Measurements from ENCODE around the gene TBX20.

TBX20 gene, protein sequence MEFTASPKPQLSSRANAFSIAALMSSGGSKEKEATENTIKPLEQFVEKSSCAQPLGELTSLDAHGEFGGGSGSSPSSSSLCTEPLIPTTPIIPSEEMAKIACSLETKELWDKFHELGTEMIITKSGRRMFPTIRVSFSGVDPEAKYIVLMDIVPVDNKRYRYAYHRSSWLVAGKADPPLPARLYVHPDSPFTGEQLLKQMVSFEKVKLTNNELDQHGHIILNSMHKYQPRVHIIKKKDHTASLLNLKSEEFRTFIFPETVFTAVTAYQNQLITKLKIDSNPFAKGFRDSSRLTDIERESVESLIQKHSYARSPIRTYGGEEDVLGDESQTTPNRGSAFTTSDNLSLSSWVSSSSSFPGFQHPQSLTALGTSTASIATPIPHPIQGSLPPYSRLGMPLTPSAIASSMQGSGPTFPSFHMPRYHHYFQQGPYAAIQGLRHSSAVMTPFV

DNA sequence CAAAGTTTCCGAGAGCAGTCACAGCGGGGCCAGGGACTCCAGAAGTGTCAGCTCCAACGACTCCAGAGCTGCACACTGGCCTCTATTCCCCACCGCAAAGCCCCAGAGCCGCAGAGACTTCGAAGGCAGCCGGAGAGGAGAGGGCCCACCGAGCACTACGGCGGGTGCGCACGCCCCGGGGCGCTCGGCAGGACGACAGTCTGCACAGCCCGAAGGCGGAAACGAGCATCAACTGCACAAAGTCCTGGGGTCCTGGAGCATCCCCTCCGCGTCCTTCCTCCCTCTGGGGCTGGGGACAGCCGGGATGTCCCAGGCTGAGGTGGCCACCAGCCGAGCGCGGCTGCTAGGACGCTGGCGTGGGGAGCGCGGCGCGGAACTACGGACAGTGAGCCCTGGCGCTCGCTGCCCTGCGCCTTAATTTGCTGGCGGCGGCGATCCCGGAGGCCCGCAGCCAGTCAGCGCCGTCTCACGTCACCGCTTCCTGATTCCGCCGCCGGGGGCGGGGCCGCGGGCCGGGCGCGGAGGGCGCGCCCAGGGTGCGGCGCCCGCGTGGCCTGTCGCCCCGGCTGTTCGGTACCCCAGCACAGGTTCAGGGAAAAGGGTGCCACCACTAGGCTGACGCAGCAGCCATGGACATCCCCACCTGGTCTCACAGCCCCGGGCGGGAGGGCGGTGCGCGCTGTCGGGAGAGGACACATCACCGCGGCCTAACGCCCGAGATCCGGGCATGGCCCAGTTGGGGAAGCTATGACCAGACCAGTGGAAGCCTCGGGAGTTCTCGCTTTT lies at the start of gene TBX20:
Gene TBX20, minus strand, starts transcription at position 391 of the 786 bp plus-strand sequence. CDS start 480 bp downstream, outside the sequence.
- no peak for DNase-seq

DNA sequence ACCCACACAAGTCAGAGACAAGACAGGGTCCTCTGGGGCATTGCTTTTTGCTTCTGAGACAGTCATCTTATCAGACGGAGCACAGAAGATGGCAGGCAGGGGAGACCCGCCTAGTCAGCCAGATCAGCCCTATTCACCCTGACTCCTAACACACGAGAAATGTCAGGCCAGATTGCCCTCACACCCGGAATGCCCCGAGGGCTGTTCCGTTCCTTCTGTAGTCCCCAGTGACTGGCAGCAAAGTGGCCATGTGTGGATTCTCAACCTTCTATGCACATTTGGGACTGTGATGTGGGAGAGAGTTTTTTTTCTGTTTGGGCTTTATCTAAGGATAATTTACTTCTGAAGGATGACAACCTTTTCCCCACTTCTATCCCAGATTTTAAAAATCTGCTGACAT lies 35.5 kb upstream of the TBX20 start:
- no peak for DNase-seq

DNA sequence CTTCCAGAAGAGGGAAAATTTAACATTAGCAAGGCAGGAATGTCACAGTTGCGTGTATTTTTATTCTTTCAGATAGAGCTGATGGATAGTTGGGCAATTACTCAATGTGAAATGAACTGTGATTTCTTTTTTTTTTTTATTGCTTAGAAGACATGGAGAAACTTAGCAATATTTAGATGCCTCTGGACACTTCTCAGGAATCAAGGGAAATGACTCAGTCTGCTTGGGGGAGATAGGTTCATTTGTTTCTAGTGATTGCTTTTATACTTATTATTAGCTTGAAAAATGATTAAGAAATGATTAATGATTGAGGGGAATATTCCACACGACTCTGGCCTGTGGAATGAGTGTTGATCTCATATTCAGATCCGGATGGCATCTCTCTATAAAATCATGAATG lies 33.1 kb upstream of the TBX20 start:
- DNase-seq = no peak

DNA sequence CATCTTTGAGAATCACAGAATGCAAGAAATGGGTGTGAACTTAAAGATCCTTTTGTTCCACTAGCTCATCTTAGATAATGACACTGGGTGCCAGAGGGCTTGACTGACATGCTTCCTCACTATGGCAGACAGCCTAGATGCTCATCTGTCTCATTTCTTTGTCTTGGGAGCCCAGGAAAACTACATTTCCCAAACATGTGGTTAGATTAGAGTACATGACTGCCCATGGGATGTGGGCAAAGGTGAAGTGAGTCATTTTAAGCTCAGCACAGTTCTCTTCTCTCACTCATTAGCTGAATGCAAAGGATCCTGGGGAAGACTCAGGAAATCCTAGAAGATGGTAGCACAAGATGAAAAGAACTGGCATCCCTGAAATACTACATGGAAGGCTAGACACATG lies 32.5 kb upstream of the TBX20 start:
- DNase-seq = no peak

DNA sequence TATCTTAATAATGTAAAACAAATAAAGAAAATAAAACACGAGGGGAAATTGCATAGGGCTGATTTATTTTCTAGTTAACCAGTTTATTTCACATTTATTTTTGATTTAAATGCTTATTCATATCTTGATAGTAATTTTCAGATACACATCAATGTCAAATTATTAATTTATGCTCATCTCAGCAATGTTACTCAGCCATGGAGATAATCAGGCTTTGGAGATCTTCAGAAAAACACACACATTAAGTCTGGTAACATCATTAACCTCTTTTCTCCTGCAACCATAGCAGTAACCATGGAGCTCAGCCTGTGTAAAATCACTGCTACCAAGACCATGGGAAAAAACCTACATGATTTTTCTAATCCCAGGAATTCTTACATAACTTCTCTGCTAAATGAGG lies 31.9 kb upstream of the TBX20 start:
- no peak for DNase-seq

DNA sequence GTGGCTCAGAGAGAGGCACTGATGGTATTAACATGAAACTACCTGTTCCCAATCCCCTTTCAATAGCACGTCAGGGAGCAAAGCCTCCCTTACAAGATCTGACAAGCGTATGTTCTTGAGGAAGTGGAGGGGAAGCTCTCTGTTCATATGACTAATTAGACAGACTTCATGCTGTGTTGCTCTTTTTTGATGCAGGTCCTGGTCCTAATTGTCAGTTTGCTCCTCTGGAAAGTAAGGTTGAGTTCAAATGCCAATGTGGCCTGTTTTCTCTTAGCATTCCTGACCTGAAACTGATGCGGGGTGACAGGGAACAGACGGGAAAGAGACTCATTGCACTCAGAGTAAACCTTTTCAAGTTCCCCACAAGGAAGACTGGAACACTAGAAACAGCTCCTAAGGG lies 27.0 kb upstream of the TBX20 start:
- no peak for DNase-seq

DNA sequence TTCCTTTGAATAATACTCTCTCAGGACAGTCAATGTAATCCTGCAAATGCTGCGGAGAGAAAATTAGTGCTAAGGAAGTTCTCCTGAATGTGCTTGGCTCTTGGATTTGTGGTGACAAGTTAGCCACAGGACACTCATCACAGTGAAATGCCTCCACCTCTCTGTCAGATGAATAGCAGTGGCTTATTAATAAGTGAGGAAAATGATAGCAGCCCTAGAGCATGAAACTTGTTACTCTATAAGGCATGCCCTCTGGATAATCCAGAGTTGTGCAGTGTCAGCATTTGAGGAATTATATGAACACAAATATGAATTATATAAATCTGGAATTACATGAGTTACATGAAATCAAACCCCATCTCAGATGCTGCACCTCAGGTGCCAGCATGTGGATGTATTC lies 23.5 kb upstream of the TBX20 start:
- DNase-seq = no peak

DNA sequence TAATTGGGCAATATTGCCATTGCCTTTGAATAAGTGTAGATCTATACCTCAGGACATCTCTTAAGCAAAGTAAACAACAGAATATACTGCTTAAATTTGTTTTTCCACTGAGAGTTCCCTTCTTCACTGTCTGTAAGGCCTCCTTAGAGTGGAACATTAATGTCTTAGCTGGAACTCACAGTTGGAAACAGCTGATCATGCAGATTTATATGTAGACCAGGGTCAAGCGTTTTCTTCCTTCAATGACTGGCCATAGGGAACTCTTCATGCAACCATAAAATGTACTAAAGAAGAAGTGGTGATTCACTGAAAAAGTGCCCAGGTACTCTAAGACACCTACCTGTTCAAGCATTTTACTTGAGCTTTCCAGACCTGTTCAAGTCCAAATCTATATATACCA lies 18.3 kb upstream of the TBX20 start:
- no peak for DNase-seq

DNA sequence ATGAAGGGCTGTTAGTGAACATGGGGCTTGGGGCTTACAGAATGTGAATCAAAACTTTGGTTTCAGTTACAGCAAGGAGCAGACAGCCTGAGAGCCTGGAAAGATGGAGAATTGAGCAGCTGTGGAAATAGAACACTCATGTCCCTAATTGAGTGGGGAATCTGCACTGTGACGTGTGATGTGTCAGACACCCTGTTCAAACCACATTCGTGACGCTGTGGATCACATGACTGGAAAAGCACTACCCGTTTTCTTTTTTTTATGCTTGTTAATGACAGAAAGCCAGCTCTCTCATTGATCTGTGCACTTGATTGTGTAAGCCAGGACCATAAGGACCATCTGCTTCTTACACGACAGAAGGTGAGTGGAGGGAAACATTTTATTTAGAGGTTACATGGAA lies 15.1 kb upstream of the TBX20 start:
- DNase-seq = no peak

DNA sequence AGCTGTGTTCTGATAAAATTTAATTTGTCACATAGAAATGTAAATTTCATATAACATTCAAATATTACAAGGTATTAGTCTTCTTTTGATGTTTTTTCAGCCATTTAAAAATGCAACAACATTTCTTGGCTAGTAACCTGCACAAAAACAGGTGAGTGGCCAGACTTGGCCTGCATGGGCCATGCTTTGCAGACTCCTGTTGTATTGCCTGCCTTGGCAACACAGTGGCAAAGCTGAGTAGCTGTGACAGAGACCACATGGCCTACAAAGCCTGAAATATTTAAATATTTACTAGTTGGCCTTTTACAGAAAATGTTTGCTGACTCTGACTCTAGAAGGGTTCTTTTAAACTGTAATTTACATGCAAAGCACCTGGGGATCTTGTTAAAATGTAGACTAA lies 13.5 kb upstream of the TBX20 start:
- no peak for DNase-seq

DNA sequence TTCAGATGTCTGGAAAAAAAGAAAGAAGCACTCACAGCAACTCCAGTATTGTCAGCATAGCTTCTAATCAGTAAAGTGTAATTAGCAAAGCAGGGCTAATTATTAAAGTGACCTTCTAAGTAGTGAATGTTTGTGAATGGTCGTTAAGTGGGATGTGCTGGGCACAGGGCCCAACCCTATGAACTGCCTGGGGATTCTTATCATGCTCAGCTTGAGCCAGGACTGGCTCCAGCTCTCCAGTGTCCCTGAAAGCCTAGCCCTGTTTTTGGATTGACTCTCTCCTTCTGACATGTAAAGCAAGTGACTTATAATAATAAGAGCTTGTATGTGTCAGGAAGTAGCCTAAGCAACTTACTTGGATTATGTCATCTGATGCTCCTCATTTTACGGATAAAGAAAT lies 9.5 kb upstream of the TBX20 start:
- no peak for DNase-seq

DNA sequence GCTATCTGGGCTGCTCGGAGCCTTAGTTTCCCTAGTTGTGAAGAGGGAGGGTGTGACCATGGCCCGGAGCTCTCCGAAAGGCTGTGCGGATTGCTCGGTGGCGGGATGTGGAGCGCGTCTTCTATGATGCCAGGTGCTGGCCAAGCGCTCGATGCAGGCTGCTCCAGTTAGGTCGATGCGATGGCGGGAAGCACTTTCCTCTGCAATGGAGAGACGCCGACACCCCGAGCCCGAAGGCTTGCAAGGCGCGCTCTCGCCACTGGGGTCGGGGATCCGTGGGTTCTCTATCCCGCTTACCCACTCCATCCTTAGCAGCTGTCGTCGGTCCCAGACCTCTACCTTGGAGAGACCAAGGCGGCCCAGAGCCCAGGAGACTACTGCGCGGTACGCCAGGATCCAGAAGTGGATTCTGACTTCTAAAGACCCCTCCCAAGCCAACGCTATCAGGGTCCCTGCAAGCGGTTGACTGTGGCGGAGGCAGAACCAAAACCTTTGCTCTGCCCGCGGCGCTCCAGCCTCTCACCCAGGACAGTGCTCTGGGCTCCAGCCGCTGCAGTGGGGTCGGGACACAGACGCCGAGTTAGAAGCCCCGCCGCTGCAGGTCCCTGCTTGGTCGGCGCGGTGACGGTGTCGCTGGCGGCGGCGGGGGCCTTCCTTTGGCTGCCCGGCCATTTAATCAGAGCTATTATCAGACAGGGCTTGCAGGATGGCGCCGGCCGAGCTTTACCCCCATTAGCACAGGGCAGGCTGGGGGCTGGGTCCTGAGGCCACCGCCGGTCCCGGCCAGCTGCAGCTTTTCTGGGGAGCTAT lies 7.8 kb upstream of the TBX20 start:
- no peak for DNase-seq

DNA sequence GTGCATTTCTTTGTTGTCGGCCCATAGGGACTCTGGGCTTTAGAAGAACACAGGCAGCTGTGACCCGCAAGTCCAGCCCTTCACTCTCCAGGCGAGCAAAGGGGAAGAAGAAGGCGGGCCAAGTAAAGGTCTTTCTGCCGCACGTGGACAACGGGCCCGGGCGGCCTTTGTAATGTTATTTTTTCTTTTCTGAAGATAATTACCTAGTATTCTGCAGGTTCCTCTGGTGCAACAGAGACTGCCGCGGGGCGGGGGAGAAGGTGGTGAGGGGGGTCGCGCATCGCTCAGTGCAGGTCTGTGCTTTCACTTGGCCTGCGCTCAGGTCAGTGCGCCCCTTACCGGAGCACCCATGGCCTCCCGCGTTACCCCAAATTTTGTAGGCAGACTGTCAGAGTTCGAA lies 7.1 kb upstream of the TBX20 start:
- DNase-seq = no peak

DNA sequence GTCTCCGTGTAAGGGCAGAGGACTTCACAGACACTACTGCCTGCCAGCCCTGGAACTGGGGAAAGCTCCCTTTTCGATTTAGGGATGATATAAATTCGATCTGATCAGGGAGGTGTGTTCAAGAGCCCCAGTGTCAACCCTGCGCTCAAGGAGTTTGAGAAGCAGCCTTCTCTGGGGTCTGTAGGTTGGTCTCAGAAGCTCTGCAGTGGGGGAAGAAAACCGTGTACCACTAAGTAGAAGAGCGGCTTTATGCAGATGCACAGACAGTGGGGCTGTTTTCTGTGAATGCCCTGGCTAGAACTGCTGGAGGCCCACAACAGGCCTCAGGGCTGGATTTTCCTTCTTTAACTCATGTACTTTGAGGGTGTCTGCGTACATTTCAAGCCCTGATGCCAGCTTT lies 6.3 kb upstream of the TBX20 start:
- no peak for DNase-seq

DNA sequence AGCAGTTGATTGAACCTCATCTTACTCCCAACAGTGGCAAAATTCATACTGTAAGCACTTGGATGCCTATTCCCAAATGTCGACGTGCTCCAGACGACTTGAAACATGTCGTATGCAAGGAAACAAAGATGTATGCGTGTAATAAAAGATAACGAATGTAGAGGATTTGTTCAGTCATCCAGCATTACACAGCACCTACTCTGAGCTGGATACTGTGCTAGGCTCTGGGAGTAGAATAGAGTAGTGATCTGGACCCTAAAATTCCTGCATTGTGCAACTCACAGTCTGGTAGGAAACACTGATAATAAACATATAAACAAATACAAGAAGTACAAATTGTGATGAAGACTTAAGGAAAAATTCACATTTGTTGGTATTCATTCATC lies 5.6 kb upstream of the TBX20 start:
- no peak for DNase-seq

DNA sequence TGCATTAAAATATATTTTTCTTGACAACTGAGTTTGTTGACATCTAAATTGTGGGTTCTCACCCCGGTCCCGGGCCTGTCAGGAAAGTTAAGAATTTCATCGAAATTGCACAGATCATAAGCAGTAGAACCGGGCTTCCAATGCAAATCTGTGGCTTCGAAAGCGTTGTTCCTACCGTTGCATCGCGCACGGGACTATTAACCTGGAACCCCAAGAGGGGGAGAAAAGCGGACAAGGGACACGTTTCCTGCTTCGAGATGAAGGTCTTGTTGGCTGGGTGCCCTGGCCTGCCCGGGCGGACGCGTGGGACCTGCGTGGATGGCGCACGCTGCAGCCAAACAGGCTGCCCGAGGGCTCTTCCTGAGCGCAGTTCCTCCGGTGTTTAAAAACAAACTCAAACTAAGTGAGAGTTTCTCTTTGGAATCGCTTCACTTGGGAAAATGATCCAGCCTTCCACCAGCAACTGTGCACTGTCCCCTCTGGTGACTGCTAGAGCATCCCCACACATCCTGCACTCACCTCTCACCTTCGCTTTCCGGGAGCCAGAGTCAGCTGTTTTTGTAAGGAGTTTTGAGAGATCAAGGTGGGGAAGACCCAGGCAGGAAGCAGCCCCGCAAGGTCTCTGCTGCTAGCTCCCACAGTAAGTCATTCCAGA lies 5.1 kb upstream of the TBX20 start:
- DNase-seq = no peak

DNA sequence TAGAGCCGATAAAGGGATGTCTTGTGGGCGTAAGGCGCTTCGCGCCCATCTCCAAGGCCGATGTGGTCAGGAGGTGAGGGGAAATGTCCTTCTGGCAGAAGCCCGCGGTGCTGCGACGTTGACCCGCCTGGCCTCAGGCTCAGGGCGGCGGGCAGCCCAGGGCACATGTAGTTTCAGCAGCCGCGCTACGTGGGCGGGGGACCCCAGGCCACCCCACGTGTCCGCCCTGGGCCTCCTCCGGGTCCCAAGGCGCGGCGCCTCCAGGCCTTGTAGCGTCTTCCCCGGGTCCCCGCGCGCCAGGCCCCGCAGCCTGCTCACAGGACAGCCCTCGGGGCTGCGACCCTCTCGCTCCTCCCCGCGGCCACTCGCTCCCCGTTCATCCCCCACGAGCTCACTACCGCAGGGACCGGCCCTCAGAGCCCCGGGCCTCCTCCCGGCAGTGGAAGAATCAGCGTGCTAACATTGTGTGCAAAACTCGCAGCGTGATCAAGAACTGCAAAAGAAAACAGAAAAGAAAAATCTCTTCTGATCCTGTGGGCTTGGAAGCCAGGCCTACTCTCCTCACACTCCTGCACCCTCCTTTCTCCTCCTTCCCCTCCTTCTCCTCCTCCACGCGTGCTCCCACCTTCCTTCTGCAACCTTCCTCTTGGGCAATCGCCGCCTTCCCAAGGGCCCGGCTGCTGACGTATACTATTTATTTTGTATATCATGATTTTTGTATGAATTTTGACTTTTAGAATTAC lies 4.4 kb upstream of the TBX20 start:
- no peak for DNase-seq

DNA sequence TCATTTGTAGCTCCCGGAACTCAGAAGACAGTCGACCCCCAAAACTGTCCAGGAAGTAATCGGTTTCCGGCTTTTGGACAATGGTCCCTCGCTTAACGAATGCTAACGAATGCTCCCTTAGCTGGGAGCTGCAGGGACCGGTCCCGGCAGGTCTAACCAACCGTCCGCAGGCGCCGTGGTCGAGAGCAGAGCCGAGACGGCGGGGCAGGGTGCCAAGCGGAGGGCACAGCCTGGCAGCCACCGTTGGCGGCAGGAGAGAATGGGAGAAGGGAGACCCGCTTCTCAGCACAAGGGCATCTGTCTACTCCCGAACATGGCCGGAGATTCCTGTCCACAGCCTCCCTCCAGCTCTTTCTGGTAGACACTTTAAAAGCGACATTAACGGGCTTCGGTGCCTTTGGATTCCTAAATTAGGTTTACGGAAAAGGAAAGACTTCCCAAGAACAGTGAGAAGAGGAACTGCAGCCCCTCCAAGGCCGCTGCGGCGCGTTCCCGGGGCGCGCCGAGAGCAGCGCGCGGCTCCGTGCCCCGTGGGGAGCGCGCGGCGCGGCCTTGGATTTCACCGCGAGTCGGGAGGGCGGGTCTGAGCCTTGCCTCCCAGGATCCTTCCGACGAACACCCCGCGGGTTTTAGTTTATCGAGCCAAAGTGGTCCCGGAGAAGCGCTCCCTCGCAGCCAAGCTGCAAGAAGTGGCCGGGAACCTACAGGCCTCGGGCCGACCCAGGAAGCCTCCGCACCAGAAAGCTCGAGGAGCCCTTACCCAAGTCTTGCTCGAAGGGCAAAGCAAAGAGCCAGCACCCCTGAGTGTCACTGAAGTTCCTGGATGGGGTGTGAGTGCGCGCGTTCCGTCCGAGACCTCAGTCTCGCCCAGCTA lies 3.6 kb upstream of the TBX20 start:
- no peak for DNase-seq

DNA sequence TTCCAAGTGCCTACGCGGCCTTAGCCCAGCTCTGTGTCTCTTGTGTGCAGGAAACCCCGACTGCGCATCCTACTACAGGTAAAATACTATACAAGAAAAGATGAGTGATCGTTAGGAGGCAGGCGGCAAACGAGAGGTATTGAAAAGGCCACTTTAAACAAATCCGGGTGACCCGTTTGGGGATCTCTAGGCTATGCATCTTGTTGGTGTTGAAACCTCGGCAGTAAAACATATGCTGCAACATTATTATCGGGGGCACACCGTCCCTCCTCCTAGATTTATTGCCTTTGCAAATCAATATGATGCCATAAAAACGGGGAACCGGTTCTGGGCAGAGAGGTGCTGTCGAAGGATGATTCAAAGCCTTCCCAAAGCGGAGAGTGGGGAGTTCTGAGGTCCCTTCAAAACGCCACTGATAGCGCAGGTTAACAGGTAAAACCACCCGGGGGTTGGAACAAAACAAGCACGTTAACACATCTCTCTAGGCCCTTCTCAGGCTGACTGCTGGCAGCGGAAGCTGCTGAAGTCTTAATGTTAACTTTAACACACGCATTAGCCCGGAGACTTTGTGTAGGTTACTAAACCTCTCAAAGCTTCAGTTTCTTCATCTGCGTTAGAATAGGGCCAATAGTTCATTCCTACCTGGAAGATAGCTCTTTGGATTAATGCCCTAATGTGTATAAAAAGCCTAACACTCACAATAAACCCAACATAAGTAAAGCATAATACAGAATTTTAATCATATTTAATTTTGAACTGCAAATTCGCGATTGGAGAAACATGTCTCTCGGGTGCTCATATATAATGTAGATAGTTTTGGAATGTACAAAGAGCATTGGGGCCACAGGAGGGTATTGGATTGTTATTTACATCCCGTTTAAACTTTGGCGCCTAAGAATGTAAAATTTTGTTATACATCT lies 2.6 kb upstream of the TBX20 start:
- DNase-seq = no peak
